Stimulated activated CD8-positive, alpha-beta memory T cell treated with anti-CD3 and anti-CD28 coated beads, Interleukin-15, amount 100 ng/mL, for 1 hour (primary cell): ENCODE results near the gene PBXIP1.
A peak's percentile ranks its signal among the peaks of the same experiment; 100 is the strongest.
"Not testable (repeated sequence)": the region's sequence is repeated elsewhere in the genome, so short reads cannot be mapped to it uniquely, and the experiment has no call there.

Experiments
- DNase-seq: peaks from one replicate; pipeline ENCODE4 v3.0.0-alpha.2; 2020; ENCODE audit warnings: low read depth

PBXIP1 gene

GRCh38 chr1:154994591-154994990 is 38.7 kb upstream of the PBXIP1 start:
- DNase-seq, result no peak

- no peak for DNase-seq
These were observed 38.3 kb upstream of the PBXIP1 start for GRCh38 chr1:154994269-154994587.

- no peak for DNase-seq
These were observed 37.8 kb upstream of the PBXIP1 start, which contains the start of gene LENEP for GRCh38 chr1:154993572-154994268. Gene LENEP (plus strand): TSS chr1:154993586. CDS start chr1:154993608, 22 bp downstream.

- no peak for DNase-seq
These were observed 37.0 kb upstream of the PBXIP1 start for GRCh38 chr1:154992721-154993571.

- no peak for DNase-seq
These were observed 34.4 kb upstream of the PBXIP1 start for GRCh38 chr1:154990276-154990675.

- DNase-seq, result no peak
These were observed 33.4 kb upstream of the PBXIP1 start for GRCh38 chr1:154989195-154989860.

- DNase-seq, result no peak
These were observed 32.4 kb upstream of the PBXIP1 start for GRCh38 chr1:154988058-154988954.

GRCh38 chr1:154987326-154987725 is 31.4 kb upstream of the PBXIP1 start:
- DNase-seq, result no peak

- not testable (repeated sequence) for DNase-seq
These were observed 30.8 kb upstream of the PBXIP1 start for GRCh38 chr1:154986736-154987135.

GRCh38 chr1:154983776-154984466 is 28.0 kb upstream of the PBXIP1 start:
- no peak for DNase-seq

GRCh38 chr1:154982897-154983648 is 27.2 kb upstream of the PBXIP1 start, which contains the start of gene FLAD1:
Gene FLAD1 (plus strand): TSS chr1:154983344. CDS start chr1:154983695, 351 bp downstream.
- DNase-seq, result peak; percentile 84

GRCh38 chr1:154982341-154982740 is 26.4 kb upstream of the PBXIP1 start:
- DNase-seq, result no peak

- DNase-seq, result no peak
These were observed 22.5 kb upstream of the PBXIP1 start for GRCh38 chr1:154978360-154978759.

GRCh38 chr1:154977762-154978161 is 21.9 kb upstream of the PBXIP1 start:
- not testable (repeated sequence) for DNase-seq

- no peak for DNase-seq
These were observed 19.6 kb upstream of the PBXIP1 start for GRCh38 chr1:154975409-154976059.

GRCh38 chr1:154974808-154975408 is 19.0 kb upstream of the PBXIP1 start:
- DNase-seq, result peak; percentile 83

GRCh38 chr1:154974102-154974807 is 18.4 kb upstream of the PBXIP1 start, which contains the start of gene CKS1B:
Gene CKS1B (plus strand): TSS chr1:154974681. CDS start chr1:154974746, 65 bp downstream.
- peak; percentile 92 for DNase-seq

GRCh38 chr1:154973344-154974101 is 17.6 kb upstream of the PBXIP1 start:
- peak; percentile 85 for DNase-seq
